HG03039 (cell line): Measurements from ENCODE around the gene NOP53.
A peak's percentile ranks its signal among the peaks of the same experiment; 100 is the strongest.
"Not testable (repeated sequence)": the region's sequence is repeated elsewhere in the genome, so short reads cannot be mapped to it uniquely, and the experiment has no call there.

Experiments used
- ATAC-seq: cut with Tn5 transposase; IDR thresholded peaks from one replicate; pipeline ENCODE4 v1.9.1; 2021; ENCODE audit warnings: mild to moderate bottlenecking, moderate library complexity; ENCODE audit not compliant: unreplicated experiment

NOP53 gene

GRCh38 chr19:47769534-47769933 is 24.2 kb downstream of the NOP53 start:
- ATAC-seq, result no peak

- not testable (repeated sequence) for ATAC-seq
Measured at GRCh38 chr19:47771291-47771690, 25.9 kb downstream of the NOP53 start.

- ATAC-seq, result no peak
Measured at GRCh38 chr19:47776568-47776967, 31.2 kb downstream of the NOP53 start.

GRCh38 chr19:47777245-47778048 is 32.1 kb downstream of the NOP53 start:
- ATAC-seq, result not testable (repeated sequence)

GRCh38 chr19:47778049-47778953 is 33.0 kb downstream of the NOP53 start, which contains the start of gene SELENOW:
TSS of gene SELENOW (plus strand) at chr19:47778703. CDS start at chr19:47778786, 83 bp downstream.
- ATAC-seq, result peak; percentile 81

GRCh38 chr19:47778954-47779351 is 33.6 kb downstream of the NOP53 start:
- no peak for ATAC-seq

GRCh38 chr19:47779524-47780214 is 34.3 kb downstream of the NOP53 start:
- no peak for ATAC-seq

GRCh38 chr19:47780215-47780551 is 34.8 kb downstream of the NOP53 start:
- ATAC-seq, result no peak

GRCh38 chr19:47781590-47782262 is 36.4 kb downstream of the NOP53 start:
- no peak for ATAC-seq

GRCh38 chr19:47786566-47786965 is 41.2 kb downstream of the NOP53 start:
- no peak for ATAC-seq

GRCh38 chr19:47787307-47787706 is 42.0 kb downstream of the NOP53 start:
- not testable (repeated sequence) for ATAC-seq

GRCh38 chr19:47789811-47790210 is 44.5 kb downstream of the NOP53 start:
- not testable (repeated sequence) for ATAC-seq

GRCh38 chr19:47790398-47790814 is 45.1 kb downstream of the NOP53 start:
- ATAC-seq, result no peak

GRCh38 chr19:47792616-47793015 is 47.3 kb downstream of the NOP53 start:
- no peak for ATAC-seq

- ATAC-seq, result no peak
Measured at GRCh38 chr19:47794526-47794925, 49.2 kb downstream of the NOP53 start.

GRCh38 chr19:47796785-47797184 is 51.4 kb downstream of the NOP53 start:
- ATAC-seq, result no peak

GRCh38 chr19:47797996-47798903 is 52.9 kb downstream of the NOP53 start:
- no peak for ATAC-seq

GRCh38 chr19:47798904-47799266 is 53.5 kb downstream of the NOP53 start:
- ATAC-seq, result no peak

GRCh38 chr19:47801270-47801669 is 55.9 kb downstream of the NOP53 start:
- ATAC-seq, result no peak
